Amniotic stem cell (primary cell): ENCODE results near the gene TBC1D22A.

Source experiments
- DNase-seq: peaks from one replicate; lab custom pipeline; 2025; lab: John Stamatoyannopoulos, UW

Gene TBC1D22A

DNA sequence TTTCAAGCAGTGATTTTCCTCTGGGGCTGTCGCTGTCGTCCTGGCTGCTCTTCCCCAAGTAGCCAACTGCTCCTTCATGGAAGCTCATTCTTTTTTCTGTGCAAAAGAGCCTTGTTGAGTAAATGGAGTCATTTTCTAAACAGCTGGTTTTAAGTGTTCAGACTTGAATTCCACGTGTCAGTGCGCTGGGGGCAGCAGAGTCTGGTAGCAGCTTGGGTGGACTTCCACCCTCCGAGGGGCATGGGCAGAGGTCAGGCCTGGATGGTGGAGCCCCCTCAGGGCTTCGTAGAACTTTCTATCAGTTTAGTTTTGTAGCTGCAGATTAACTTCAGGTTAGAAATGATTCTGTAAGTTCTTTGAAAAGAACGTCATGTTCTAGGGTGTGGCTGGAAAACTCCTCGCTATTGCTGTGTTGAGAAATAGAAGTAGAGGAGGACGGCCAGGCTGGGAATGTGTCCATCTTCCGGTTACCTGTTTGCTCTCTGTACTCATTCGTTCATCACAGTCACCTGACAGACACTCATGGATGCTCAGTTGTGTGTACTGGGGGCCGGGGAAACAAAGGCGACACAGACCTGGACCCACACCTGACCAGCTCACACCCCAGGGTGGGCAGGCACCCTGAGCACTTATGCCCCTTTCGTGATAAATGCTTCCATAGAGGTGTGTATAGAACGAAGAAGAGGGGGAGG is 270.7 kb downstream of the TBC1D22A start:
- DNase-seq: no peak

DNA sequence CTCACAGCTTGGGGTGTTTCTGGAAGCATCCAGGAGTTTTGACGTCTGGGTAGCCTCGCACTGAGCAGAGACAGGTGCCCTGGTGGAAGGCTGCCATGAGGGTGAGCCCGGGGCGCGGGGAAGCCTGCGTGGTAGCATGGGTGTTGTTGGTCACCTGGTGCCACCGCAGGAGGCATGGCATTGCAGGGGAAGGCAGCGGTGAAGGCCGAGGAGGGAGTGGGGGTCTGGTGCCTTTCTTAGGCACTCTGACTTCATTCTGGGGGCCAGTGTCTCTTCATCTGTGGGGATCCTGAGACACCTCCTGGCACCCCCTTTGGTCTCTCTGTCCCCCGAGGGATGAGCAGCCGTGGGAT is 271.2 kb downstream of the TBC1D22A start:
- DNase-seq: no peak

DNA sequence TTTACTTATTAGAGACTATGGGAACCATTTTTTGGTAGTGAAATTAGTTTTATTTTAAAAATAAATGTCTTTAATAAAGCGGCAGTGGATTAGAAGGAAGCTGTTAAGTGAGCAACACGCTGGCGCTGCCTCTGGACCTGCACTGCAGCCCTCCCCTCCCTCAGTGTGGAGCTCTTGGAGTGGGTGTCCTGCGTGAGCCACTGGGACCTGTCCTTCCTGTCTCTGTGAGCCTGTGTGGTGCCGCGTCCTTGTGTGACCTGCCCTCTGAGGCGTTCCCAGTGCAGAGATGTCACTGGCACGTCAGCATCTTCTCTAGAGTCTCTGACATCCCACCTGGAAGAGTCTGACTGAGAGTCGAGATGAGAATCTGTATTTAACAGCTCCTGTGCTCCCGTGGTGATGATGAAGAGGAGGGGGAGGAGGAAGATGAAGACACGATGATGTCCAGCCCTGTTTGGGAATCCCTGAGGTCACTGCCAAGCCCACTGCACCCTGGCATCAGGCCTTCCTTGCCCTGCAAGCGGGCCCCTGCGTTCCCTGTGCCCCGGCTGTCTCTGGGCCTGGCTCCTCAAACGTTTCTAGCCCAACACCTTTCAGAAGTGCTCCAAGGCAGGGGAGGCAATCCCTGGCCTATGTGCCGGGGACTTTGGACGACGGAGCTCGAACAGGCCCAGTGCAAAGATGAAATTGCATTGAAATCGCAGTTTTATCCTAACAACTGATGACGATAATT is 271.8 kb downstream of the TBC1D22A start:
- DNase-seq: no peak

DNA sequence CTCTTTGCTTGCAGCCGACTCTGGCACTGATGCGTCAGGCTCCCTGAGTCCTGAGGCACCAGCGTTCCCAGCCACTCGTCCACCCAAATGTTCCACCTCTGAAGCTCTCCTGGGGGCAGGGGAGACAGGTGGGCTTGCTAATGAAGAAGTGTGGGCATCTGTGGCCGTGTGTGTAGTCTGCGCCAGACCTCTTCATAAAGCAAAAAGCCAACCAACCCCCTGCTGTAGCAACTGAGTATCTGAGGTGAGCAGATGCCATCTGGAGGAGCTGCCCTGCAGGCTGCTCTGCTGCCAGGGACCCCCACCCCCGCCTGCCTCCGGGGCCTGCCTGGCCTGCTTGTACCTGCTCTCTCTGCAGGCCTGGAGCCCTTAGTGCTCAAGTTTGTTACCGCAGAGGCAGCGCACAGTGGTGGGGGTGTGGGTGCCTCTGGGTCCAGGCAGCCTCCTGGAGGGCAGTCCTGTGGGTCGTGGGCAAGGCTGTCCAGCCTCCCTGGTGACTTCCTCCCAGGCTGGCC is 272.5 kb downstream of the TBC1D22A start:
- no peak for DNase-seq

DNA sequence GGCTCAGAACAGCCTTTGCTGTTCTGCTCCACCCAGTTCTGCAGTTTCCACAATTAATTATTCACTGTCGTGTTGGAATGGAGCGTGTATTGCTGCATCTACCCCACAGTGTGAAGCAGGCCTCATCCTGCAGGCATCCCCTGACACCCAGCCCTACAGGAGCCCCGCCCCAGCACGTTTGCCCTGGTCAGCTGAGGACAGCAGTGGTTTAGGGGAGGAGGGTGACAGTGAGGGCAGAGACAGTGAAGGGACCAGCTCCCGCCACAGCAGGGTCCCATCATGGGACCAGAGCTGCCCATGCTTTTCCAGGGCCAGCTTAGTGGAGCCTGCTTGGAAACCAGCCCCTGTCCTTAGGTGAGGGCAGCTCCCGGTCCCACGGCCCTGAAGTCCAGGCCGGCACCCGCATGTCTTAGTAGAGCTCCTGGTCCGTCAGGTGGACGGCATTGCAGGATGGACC is 273.0 kb downstream of the TBC1D22A start:
- no peak for DNase-seq

DNA sequence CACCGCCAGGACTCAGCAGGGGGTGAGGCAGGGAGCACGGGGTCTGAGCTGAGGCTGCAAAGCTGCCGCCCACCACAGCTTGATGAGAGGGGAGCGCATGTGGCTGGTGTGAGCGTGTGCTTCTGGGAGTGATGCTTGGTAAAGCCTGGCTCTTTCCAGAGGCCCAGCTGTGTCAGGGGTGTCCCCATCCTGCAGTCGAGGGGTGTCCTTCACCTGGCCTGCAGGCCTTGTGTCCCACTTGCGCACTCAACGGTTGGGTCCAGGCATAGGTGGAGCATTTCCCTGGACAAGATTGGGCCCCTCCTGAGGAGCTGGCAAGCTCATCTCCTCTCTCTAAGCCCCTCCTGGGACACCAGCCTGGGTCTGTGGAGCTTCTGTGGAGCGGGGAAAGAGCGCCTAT is 273.9 kb downstream of the TBC1D22A start:
- DNase-seq: no peak

DNA sequence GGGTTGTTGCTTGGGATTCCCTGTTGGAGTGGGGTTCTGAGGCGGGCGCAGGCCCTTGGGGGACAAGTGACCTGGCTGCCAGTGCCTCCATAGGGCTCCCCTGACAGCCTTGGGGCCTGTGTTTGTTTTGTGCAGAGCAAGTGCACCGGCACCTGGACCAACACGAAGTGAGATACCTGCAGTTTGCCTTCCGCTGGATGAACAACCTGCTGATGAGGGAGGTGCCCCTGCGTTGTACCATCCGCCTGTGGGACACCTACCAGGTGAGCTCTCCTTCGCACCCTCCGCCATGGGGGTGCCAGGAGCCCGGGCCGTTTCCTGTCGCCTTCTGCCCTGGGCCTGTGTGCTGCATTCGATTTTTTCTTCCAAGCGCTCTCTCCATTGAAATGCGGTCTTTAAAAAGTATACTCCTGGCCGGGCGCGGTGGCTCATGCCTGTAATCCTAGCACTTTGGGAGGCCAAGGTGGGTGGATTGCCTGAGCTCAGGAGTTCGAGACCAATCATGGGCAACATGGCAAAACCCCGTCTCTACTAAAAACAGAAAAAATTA is 274.6 kb downstream of the TBC1D22A start:
- no peak for DNase-seq

DNA sequence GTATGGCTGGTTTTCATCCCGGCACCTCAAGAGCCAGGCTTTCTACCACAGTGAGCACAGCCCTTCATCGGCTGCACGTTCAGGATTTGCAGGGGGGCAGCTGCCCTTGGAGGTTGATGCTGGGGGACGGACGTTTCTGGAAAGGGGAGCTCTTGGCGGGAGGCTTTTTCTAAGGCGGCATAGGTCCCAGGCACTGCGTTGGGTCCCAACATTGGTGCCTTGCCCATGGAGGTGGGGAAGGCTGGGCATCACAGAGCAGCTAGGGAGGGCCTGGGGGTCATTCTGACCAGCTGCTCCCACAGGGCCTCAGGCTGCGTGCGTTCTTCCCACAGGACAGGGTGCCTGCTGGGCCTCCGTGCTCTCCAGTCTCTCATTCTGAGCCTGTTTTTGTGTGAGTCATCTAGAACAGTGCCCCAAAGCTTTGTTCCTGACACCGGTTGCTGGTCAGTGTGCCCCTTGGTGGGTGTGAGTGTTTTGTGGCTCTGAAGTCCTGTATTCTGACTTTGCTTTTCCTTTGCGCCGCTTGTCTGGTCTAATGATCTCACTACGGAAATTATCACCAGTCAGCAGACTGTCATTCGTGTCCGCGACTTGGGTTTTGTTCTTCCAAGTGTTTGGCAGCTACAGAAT is 275.9 kb downstream of the TBC1D22A start:
- DNase-seq: no peak

DNA sequence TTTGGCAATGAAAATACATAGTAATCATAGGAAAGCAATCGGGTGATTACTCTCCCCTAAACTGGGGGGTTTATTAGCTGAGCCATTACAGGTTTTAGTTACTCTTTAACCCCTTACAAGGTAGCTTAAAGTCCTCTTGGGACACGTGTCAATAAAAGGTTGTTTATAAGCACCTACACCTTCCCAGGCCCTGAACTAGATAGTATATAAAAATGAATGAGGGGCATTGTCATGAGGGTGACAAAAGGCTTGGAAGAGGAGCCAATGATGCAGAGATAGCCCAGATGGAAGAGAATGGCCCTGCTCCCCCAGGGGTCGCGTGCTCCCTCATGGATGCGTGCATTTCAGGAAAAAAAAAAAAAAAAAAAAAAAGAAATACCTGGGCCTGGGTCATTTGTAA is 276.9 kb downstream of the TBC1D22A start:
- DNase-seq: no peak

DNA sequence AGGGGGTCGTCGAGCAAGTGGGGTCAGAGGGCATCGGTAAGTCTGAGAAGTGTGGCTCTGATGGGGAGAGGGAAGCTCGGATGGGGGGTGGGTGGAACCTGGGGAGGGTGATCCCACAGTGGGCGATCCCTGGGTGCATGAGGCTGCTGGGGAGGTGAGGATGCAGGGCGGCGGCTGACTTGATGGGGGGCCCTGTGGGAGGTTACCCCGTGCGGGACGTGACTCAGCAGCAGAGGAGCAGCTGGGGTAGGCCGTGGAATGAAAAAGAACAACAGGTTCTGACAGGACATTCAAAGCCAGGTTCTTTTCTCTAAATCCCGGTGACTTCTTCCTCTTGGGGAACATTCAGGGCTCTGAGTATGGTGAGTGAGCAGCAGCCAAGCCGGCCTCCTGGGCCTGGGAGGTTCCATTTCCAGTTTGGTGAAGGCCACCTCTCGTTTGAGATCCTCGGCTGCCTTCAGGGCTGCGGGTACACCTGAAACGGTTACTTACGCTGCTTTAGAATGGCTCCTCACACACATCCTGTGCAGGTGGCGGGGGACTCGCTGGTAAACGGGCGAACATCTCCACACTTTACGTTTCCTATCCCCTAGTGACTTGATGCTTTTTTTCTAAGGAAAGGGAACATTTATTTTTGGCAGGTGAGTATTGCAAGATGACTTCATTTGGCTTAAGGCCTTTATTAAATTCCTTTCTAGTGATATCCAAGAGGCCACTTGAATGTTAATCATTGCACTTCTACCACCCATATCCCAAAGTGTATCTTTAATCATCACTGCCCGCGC is 278.2 kb downstream of the TBC1D22A start:
- no peak for DNase-seq

DNA sequence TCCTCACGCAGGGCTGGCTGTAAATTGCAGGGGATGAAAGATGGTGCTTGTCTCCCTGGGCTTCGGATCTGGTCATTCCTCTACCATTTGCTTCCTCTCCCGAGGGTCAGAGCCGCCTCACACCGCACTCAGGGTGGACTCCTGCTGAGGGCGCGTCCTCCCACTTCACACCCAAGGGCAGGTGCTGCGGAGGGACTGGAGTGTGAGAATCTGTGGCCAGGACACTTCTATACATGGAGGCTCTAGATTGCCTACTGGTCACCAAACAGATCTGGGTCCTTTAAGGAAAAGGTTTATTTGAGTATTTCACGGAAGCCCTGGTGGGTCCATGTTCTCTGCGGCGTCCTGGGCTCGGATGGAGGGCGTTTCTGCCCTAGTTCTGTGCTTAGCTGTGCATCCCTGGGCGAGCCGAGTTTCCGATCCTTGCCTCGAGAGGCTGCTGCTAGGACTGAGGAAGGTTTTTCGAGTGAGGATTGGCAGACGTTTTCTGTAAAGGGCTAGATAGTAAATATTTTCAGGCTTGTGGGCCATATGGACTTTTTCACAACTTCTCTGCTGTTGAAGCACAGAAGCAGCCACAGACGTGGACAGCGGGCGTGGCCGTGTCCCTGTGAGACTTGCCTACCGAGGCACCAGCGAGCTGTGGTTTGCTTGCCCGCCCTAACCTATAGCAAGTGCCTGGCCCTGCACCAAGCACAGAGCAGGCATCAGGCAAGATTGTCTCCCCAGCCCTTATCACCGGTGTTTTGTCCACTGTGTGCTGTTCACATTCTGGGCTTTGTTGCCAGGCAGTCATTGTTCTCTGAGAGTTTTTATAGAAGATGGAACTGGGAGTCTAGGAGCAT is 279.0 kb downstream of the TBC1D22A start:
- no peak for DNase-seq

DNA sequence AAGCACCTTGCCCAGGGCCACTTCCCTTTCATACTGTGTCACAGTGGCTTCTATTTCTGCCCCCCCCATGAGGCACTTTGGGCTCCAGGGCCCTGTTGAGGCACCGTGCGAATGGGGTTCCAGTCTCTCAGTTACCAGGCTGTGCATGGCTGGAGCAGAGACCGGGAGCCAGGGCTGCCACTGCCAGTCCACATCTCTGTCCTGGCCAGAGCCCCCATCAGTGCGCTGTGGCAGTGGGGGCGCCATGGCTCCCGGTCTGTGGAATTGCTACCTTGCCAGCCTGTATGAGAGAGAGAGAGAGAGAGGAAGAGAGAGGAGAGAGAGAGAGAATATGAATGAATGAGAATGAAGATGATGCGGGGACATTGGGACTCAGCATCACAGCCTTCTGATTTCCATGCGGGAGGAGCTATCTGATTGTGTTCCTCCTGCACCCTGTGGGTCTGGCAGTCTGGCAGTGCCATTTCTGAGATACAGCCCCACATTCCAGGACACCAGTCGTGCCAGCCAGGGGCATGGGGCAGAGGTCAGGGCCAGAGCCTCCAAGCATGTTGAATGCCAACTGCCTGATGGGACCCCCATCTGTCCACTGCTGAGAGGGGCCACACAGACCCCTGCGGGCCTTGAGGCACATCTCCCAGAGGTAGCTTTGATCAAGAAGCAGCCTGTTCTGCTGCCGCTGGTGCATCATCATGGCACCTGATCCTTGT is 279.8 kb downstream of the TBC1D22A start:
- no peak for DNase-seq

DNA sequence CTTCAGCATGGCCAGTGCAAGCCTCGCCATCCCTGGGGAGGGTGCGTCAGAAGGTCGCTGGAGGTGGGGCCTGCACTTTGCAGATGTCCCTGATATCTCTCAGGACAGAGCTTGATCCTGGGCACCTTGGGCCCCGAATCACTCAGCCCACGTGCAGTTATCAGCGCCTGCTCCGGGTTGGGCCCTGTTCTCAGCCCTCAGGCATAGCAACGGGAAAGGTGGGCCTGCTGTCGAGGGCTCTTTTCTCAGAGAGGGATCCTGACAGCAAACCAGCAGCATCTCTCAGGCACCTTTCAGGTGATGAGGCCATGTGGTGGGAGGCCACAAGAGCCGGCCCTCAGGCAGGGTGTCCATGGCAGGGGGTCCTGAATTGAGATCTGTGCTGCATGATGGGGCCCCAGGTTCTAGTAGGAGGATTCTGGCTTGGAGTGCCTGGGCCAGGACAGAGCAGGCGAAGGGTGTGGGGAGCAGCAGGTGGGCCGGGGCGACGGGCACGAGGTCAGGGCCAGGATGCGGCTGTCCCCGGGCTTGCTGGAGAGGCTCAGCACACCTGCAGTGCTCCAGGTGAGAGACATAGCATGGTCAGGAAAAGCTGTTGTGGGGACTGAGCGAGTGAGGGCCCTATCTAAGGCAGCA is 280.5 kb downstream of the TBC1D22A start:
- no peak for DNase-seq

DNA sequence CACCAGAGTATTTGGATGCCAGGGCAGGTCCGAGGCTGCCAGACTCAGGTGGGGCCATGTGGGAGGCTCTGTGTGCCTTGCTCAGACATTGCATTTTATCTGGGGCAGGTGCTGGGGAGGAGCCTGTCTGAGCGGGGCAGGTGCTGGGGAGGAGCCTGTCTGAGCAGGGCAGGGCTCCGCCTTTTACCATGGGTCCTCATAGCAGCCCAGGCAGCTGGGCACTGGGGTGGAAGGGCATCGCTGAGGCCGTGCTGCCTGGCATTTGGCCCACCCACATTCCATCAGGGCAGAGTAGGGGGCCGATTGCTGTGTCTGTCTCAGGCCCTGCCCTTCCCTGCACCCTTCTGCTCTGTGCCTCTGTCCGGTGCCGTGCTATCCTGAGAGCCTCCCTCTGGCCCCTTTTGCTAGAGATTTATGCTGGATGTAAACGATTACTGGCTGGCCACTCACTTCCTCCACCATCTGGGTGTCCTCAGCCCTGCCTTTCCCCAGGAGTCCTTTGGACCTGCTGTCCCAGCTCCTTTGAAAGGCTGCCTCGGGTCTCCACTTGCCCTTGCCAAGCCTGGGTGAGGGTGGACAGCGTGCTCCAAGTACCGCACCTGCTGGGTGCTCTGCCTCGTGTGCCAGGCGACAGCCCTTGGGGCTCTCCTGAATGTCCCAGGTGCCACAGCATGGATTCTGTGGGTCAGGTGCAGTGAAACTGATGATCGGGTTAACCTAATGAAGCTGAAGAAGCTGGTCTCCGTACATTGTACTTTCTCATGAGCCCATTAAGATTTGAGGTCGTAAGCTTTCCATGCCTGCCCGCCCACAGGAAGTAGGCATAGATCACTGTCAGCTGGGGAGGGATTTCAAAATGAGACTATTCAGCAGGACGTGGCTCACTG is 281.6 kb downstream of the TBC1D22A start:
- DNase-seq: no peak

DNA sequence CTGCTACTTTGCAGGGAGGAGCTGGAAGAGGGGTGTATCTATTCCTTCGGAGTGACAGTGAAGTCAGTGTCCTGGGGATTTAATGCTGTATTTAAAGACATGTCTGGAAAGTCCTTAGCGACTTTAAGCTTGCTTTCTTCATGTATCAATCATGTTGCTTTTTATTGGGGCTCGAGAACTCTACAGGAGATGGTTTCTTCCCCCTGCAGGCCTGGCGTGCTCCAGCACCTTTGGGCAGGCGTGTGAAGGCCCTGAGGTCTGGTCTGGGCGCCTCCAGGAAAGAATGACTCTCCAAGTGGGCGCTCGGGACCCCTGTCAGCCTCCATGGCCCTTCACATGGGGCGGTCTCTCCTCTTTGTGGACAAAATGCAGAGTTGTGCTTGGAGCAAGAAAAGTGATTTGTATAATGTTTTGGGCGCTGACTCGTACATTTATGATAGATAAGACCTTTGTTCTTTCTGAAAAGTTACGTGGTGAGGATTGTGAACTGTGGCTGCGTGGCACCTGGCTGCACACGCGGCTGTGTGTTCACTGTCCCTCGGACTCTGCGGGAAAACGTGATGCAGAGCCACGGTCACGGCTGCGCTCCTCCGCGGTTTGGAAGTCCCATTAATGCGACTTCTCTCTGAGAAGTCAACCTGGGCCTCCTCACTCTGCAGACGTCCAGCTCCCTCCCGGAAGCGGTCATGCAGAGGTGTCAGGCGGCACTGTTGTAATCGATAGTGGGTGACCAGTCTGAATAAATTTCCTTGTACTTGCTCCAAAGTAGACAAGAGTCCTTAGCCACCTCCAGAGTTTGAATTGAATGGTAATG is 282.5 kb downstream of the TBC1D22A start:
- DNase-seq: no peak

DNA sequence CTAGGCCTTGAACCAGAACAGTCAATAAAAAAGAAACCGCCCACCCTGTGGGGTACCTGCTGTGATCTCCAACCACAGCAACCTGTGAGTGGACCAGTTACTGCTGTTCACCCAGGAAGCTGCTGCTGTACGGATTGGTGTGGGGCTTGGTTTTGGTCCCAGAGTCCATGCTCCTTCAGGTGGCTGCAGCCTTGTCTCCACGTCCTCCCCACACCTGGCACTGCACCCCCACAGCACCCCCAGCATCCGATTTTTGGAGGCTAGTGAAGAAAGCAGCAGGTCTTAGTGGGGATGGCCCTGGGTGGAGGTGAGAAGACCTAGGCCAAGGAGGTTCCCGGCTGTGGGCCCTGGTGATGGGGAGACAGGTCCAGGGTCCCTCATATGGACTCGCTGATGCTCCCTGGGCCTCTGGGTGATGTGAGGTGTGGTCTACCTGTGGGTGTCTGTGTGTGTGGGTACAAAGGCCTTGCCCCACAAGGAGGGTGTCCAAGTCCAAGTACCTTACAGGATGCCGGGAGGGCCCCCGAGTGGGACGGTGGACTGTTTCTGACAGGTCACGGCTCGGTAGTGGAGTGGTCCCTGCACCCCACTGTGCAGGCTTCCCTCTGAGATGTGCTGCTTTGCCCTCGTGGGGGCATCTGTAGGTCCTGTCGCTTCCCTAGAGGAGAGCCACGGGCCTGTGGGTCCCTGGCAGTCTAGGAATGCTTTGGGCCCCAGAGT is 283.4 kb downstream of the TBC1D22A start:
- DNase-seq: no peak

DNA sequence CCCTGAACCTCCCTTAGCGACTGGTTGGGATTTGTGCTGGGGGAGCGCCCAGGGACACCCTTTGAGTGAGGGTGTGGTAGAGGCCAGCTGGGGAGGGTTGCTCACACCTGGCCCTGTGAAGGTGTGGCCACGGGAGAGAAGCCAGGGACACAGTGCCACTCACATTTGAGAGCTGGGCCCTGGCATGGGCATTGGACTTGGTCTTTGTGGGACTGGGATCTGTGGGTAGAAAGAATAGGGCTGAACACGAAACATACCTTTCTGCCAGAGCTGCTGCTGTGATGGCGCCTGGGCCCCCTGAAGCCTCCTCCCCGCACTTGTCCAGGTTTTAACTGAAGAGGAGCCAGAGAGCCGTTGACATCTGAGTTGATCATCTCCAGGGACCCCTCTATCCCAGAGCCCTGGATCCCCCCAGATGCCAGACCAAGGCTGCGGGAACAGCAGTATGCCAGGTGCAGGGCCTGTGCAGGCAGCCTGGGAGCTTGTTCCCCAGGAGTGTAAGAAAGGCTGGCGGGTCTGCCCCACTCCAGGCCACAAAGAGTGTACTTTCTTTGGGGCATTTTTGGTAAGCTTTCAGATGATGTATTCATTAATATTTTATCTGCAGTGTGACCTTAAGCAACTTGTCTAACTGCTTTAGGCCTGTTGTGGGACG is 284.1 kb downstream of the TBC1D22A start:
- DNase-seq: no peak
